Activated effector memory CD4-positive, alpha-beta T cell treated with anti-CD3 and anti-CD28 coated beads, Interleukin-2, amount 50 U/mL, for 16 hours (primary cell): ENCODE measurements around the gene EEF1G.
A peak's percentile ranks its signal among the peaks of the same experiment; 100 is the strongest.
"Not testable (repeated sequence)": the region's sequence is repeated elsewhere in the genome, so short reads cannot be mapped to it uniquely, and the experiment has no call there.

Experiments
- DNase-seq: peaks from one replicate; pipeline ENCODE4 v3.0.0-alpha.2; 2020

The EEF1G gene, protein sequence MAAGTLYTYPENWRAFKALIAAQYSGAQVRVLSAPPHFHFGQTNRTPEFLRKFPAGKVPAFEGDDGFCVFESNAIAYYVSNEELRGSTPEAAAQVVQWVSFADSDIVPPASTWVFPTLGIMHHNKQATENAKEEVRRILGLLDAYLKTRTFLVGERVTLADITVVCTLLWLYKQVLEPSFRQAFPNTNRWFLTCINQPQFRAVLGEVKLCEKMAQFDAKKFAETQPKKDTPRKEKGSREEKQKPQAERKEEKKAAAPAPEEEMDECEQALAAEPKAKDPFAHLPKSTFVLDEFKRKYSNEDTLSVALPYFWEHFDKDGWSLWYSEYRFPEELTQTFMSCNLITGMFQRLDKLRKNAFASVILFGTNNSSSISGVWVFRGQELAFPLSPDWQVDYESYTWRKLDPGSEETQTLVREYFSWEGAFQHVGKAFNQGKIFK

DNA sequence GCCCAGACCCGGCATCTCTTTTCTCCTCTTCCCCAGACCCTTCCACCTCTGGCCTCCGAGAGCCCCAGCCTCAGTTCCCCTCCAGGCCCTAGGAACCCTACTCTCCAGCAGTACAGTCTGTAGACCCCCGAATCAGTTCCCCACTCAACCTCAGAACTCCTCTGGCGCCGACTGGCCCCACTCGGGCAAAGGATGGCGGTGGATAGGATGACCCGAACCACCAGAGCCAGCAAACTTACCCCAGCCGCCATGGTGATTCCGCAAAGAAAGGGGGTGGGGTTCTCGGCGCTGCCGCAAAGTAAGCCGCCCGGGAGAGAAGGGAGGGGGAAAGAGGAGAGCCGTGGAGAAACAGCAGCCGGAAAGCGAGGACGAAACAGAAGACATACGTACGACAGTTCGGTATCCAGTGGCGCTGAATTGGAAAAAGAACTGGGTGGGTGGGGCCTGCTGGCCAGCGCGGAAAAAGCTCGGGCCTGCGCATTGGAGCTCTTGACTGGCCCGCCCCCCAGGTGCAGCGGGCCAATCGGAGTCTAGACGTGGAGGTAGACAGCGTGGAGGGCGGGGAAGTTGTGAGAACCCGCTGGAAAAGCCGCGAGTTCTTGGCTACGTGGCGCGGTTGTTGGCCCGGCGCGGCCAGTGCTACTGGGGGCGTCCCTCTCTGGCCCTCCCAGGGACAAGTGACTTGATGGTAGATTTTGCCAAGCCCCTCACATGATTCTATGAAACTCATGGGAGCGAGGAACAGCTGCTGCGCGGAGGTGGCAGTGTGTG lies at the start of gene EEF1G:
TSS of gene EEF1G (minus strand) at position 300 of the 771 bp plus-strand sequence. CDS start at position 251, 49 bp downstream.
- peak; percentile 99 for DNase-seq

- DNase-seq: no peak
These were observed 48.9 kb upstream of the EEF1G start for GRCh38 chr11:62622476-62623089.

DNA sequence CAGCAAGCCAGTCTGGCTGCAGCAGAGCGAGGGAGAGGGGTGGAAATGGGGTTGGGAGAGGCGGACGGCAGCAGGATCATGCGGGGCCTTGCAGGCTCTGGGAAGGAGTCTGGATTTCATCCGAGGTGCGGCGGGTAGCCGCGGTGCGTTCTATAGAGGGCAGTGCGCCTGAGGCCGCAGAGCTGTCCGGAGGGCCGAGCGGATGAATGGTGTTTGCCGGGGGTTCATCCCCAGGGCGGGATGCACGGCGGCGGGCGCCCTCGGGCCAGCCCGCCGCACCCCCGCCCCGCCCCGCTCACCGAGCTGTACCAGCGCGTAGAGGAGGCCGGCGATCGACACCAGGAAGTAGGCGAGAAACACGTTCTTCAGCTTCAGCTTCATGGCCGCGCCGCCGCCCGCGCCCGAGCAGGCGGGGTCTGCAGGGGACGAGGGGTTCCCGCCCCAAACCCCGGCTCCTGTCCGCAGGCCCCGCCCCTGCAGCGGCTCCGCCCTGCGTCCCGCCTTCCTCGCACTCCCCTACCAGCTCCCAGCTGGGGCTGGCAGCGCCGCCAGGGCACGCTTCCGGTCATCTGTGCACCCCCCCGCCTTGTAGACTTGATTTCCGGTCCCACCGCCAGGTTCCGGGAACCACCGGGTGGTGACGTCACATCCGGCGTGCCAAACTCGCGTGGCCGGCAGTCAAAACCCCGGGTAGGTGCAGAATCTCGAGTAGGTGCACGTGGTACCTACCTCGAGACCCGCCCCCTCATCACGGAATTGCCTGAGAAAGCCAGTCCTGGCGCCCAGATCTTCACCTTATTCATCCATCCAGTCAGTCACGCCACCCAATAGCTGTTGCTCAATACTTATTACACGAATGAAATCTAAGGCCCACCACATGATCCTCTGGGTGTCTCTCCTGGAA lies 48.1 kb upstream of the EEF1G start, which contains the start of gene B3GAT3:
TSS of gene B3GAT3 (minus strand) at position 420 of the 904 bp plus-strand sequence. CDS start at position 381, 39 bp downstream.
- peak; percentile 99 for DNase-seq

DNA sequence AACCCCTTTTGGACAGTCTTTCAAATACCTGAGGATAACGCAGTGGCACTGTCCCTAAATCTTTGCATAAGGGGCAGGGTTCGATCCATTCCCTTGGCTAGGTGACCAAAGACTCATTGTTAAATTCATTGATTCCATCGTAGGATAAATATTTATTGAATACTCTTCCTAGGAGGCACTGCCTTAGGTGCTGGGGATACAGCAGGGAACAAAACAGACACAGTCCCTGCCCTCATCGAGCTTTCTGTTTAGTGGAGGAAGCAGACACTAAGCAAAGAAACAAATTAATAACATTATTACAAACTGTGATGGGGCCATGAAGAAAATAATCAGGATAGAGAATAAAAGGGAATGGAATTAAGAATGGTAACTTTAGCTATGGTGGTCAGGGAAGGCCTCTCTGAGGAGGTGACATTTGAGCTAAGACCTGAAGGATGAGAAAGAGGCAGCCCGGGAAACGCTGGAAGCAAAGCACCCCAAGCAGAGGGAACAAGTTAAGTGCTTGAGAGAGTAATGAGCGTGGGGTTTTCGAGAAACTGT lies 47.4 kb upstream of the EEF1G start:
- no peak for DNase-seq

DNA sequence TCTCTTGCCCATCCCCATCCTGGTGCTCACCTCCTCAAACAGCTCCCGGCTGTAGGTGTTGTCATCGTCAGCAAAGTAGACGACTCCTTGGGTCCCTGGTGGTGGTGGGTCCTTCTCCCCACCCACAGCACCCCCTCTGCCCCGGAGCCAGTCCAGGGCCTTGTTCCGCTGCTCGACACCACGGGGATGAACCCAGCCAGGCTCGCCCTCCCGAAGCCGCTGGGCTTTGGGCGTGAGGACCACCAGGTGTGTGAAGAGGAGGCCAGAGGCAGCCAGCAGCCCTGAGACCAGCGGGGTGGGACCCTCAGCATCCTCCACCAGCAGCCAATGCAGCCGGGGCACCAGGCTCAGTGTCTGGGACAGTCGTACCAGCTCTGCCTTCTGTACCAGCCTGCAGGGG lies 43.3 kb upstream of the EEF1G start:
- DNase-seq: not testable (repeated sequence)

DNA sequence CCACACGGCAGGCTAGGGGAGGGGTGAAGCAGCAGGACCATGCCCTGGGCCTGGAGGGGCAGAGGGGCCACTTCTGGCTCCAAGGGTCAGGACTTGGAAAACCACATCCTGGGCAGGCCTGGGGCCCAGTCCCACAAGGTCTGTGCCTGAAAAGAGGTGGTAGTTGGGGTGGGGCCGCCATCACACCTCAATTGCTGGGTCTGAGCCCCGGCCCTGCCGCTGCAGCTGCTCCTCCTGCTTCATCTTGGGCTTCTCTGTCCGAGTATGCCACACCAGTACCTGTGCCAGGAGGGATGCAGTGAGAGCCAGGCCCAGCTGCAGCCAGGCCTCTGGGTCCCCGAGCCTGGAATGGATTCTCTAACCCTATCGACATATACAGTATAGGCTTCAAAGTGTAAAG lies 41.8 kb upstream of the EEF1G start:
- no peak for DNase-seq

DNA sequence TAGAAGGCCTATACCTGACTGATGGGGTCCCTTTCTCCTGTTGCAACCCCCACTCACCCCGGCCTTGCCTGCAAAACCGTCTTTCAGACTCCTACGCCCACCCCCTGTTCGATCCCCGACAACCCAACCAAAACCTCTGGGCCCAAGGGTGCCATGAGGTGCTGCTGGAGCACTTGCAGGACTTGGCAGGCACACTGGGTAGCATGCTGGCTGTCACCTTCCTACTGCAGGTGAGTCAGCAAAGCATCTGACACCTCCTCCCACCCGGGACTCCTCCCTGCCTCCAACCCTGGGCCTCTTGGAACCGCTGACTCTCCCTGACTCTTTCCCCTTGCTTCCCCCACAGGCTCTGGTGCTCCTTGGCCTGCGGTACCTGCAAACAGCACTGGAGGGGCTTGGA lies 40.6 kb upstream of the EEF1G start:
- peak; percentile 80 for DNase-seq

- DNase-seq: no peak
These were observed 39.6 kb upstream of the EEF1G start for GRCh38 chr11:62613291-62613778.

GRCh38 chr11:62612366-62613290 lies 38.9 kb upstream of the EEF1G start, which contains the start of the genes EML3 and ROM1:
Gene EML3 (minus strand): TSS chr11:62612775. CDS start chr11:62612457, 318 bp downstream.
Gene ROM1 (plus strand): TSS chr11:62613257. CDS start chr11:62613282, 25 bp downstream.
- DNase-seq: peak; percentile 94

DNA sequence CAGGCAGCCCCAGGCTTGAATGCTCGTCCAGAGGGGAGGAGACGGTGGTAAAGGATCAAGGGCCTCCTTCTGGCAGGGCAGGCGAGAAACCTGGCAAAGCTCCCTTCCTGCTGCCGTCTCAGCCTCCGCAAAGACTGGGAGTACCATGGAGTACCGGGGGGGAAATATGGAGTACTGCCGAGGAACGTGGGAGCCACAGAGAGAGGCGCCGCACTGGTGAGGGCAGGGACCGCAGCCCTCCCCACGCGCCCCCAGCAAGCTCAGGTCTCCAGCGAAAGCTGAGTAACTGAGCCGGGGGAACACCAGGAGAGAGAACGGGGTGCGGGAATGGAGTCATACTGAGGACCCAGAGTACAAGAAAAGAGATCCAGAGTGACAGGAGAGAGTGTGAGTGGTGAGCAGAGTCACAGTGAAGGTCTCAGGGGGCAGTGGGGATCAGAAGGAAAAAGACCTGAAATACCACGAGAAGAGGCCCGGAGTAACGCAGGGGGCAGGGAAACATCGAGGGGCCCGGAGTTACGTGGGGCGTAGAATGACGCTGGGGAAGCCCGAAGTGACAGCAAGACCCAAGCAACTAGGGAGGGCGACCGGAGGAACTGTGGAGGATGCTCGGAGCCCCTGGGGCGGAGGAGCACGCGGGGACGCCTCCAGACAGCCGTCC lies 38.1 kb upstream of the EEF1G start:
- DNase-seq: peak; percentile 81

DNA sequence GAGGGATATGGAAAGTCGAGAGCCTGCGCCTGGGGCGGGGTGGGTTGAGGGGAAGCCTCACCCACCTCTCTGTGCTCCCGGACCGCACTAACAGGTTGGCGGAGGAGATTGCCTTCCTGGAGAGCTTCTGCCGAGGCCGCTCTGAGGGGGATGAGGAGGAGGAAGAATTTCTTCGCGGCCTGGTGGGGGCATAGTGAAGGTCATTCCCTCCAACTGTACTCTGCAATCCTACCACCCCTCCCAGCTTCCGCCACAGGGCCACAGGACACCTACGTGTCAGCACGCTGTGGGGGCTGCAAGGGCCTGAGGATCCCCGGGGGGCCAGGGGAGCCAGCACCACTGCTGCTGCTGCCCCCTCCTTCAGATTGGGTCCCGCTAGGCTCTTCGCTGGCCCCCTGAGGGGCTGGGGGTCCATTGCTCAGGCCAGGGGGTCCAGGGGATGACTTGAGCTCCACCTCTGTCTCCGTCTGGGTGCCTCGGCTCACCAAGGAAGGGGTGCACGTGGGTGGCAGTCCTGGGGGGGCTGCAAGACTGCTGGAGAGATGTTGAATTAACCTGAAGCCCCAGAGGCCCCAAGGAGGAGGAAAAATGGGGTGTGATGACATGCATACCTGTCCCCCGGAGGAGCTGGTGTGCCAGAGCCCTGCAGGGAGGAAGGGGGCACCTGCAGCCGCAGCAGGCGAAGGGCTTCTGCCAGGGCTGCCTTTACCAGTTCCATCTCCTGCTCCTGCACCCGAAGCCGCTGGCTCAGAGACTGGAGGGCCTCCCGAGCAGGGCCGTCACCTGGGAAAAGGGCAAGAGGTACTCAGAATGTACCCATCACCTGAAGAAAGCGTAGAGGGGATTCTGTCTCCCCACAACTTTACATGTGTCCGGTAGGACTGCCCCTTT lies 37.4 kb upstream of the EEF1G start:
- DNase-seq: no peak

DNA sequence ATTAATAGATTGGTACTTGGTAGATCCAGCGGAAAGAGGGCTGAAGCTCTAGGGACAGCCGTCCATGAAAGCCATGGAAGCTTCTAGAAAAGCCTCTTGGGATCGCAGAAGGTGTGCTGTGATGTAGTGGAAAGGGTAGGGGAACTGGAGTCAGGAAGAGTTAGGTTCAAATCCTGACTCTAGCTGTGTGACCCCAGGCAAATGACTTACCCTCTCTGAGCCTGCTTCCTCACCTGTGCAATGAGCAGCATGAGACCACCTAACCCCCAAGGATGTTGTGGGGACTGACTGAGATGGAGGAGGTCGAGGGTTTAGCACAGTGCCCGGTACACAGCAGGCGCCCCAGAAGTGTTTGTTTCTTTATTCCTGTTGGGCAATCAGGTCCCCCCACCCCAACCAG lies 36.7 kb upstream of the EEF1G start:
- DNase-seq: no peak

DNA sequence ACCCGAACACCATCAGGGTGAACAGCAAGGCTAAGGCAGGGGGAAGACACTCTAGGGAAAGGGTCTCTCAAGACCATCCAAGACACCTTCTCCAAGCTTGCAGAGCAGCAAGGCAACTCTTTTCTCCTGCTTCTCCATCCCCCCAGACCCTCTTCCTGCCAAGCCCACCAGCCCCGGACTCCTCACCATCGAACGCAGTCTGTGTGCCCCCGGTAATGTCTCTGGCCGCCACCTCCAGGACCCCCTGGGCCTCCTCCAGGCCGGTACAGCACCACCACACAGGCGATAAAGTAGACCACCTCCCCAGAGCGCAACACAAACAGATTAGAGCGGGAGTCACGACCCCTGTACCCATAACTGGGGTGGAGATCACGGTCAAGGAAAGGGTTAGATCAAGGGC lies 35.1 kb upstream of the EEF1G start:
- no peak for DNase-seq

GRCh38 chr11:62607714-62608113 lies 34.0 kb upstream of the EEF1G start:
- DNase-seq: no peak

GRCh38 chr11:62605902-62606301 lies 32.2 kb upstream of the EEF1G start:
- no peak for DNase-seq

DNA sequence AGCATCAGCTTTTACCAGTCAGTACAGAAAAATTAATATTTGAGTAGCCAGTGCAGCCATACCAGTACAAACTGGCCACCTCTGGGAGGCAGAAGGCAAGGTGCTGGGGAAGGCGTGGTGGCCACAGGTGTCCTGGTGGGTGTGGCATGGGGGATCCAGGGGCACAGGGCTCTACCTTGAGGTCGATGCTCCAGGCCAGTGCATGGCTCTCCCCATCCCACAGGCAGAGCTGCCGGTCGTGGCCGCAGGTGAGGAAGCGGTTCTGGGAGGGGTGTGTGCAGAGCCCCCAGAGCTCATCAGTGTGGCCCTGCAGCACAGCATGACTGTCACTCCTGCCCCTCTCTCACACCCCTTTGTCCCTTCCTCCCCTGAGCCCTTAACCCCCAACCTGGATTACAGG lies 31.8 kb upstream of the EEF1G start:
- DNase-seq: no peak

DNA sequence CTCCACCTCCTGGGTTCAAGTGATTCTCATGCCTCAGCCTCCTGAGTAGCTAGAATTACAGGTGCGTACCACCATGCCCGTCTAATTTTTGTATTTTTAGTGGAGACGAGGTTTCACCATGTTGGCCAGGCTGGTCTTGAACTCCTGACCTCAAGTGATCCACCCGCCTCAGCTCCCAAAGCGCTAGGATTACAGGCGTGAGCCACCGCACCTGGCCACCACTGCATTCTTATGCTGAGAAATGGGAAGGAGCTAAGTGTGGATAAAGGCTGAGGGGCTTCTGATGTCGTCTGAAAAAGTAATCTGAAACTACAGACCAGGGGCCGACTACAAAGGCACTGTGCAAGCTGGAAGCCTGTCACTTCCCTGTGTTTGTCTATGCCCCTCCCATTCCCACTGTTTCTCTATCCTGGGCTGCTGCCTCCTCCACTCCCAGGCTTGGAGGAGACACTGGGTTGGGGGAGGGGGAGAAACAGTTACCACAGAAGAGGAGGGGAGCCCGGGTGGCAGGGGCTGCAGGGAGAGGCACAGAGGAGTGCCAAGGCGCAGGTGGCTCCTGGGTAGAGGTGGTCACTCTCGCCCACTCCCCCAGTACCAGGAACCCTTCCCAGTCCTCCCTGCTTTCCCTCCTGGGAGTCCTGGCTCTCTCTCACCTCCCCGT lies 30.9 kb upstream of the EEF1G start:
- DNase-seq: no peak

GRCh38 chr11:62603776-62604299 lies 30.1 kb upstream of the EEF1G start:
- no peak for DNase-seq
